ENCODE results near the gene SLC35G4. TPM values are rescaled to one million over a fixed set of nuclear protein-coding genes. Genes with fewer than 3 reads are reported as not detected.
"Not testable (repeated sequence)": the region's sequence is repeated elsewhere in the genome, so short reads cannot be mapped to it uniquely, and the experiment has no call there.

The SLC35G4 gene
- total RNA-seq, 1 experiment from 2014 or later = not detected

- H3K36me3 ChIP-seq (replicated peaks; ENCODE audit: control insufficient read depth, insufficient read depth, low read length) = no peaks in the 10 kb centered on the region
- H3K4me3 ChIP-seq (ENCODE audit: insufficient read depth, low read depth, low read length) = no peak overlapping the region
- H3K27me3 ChIP-seq (ENCODE audit: control insufficient read depth, insufficient read depth, low read length) = no peaks in the 10 kb centered on the region
- no peak for DNase-seq
Observed at GRCh38 chr18:11587432-11587831, 22.0 kb upstream of the SLC35G4 start.

GRCh38 chr18:11587846-11588245, 21.6 kb upstream of the SLC35G4 start:
- no peak for DNase-seq
- Histone ChIP-seq H3K27me3 (ENCODE audit: control insufficient read depth, insufficient read depth, low read length) (no peaks in the 10 kb centered on the region), H3K36me3 (replicated peaks; ENCODE audit: control insufficient read depth, insufficient read depth, low read length) (no peaks in the 10 kb centered on the region), H3K4me3 (ENCODE audit: insufficient read depth, low read depth, low read length) (no peak overlapping the region)

GRCh38 chr18:11591957-11592356, 17.4 kb upstream of the SLC35G4 start:
- Histone ChIP-seq H3K4me3 (ENCODE audit: insufficient read depth, low read depth, low read length) (no peak overlapping the region), H3K27me3 (ENCODE audit: control insufficient read depth, insufficient read depth, low read length) (no peaks in the 10 kb centered on the region), H3K36me3 (replicated peaks; ENCODE audit: control insufficient read depth, insufficient read depth, low read length) (no peaks in the 10 kb centered on the region)
- peak; percentile 36 for DNase-seq

- no peaks in the 10 kb centered on the region for H3K36me3 ChIP-seq (replicated peaks; ENCODE audit: control insufficient read depth, insufficient read depth, low read length)
- H3K27me3 ChIP-seq (ENCODE audit: control insufficient read depth, insufficient read depth, low read length) = no peaks in the 10 kb centered on the region
- no peak overlapping the region for H3K4me3 ChIP-seq (ENCODE audit: insufficient read depth, low read depth, low read length)
- DNase-seq = no peak
Observed at GRCh38 chr18:11600321-11600720, 9.1 kb upstream of the SLC35G4 start.

GRCh38 chr18:11607906-11608305, 1.5 kb upstream of the SLC35G4 start:
- no peaks in the 10 kb centered on the region for H3K27me3 ChIP-seq (ENCODE audit: control insufficient read depth, insufficient read depth, low read length)
- no peak overlapping the region for H3K4me3 ChIP-seq (ENCODE audit: insufficient read depth, low read depth, low read length)
- no peaks in the 10 kb centered on the region for H3K36me3 ChIP-seq (replicated peaks; ENCODE audit: control insufficient read depth, insufficient read depth, low read length)
- DNase-seq = no peak

GRCh38 chr18:11608618-11609017, 778 bp upstream of the SLC35G4 start:
- DNase-seq; H3K36me3 ChIP-seq (replicated peaks; ENCODE audit: control insufficient read depth, insufficient read depth, low read length); H3K4me3 ChIP-seq (ENCODE audit: insufficient read depth, low read depth, low read length); H3K27me3 ChIP-seq (ENCODE audit: control insufficient read depth, insufficient read depth, low read length): not testable (repeated sequence)

GRCh38 chr18:11613073-11613472, 3.7 kb downstream of the SLC35G4 start:
- H3K36me3 ChIP-seq (replicated peaks; ENCODE audit: control insufficient read depth, insufficient read depth, low read length); H3K4me3 ChIP-seq (ENCODE audit: insufficient read depth, low read depth, low read length); DNase-seq; H3K27me3 ChIP-seq (ENCODE audit: control insufficient read depth, insufficient read depth, low read length): not testable (repeated sequence)

GRCh38 chr18:11613611-11614010, 4.2 kb downstream of the SLC35G4 start:
- not testable (repeated sequence) for H3K36me3 ChIP-seq (replicated peaks; ENCODE audit: control insufficient read depth, insufficient read depth, low read length); H3K27me3 ChIP-seq (ENCODE audit: control insufficient read depth, insufficient read depth, low read length); H3K4me3 ChIP-seq (ENCODE audit: insufficient read depth, low read depth, low read length); DNase-seq

- DNase-seq; H3K4me3 ChIP-seq (ENCODE audit: insufficient read depth, low read depth, low read length); H3K27me3 ChIP-seq (ENCODE audit: control insufficient read depth, insufficient read depth, low read length); H3K36me3 ChIP-seq (replicated peaks; ENCODE audit: control insufficient read depth, insufficient read depth, low read length): not testable (repeated sequence)
Observed at GRCh38 chr18:11614042-11614441, 4.6 kb downstream of the SLC35G4 start.

GRCh38 chr18:11614981-11615380, 5.6 kb downstream of the SLC35G4 start:
- not testable (repeated sequence) for H3K27me3 ChIP-seq (ENCODE audit: control insufficient read depth, insufficient read depth, low read length); H3K36me3 ChIP-seq (replicated peaks; ENCODE audit: control insufficient read depth, insufficient read depth, low read length); DNase-seq; H3K4me3 ChIP-seq (ENCODE audit: insufficient read depth, low read depth, low read length)

- not testable (repeated sequence) for H3K36me3 ChIP-seq (replicated peaks; ENCODE audit: control insufficient read depth, insufficient read depth, low read length); H3K4me3 ChIP-seq (ENCODE audit: insufficient read depth, low read depth, low read length); H3K27me3 ChIP-seq (ENCODE audit: control insufficient read depth, insufficient read depth, low read length); DNase-seq
Observed at GRCh38 chr18:11647310-11647709, 37.9 kb downstream of the SLC35G4 start.

GRCh38 chr18:11647804-11648203, 38.4 kb downstream of the SLC35G4 start:
- H3K4me3 ChIP-seq (ENCODE audit: insufficient read depth, low read depth, low read length); H3K27me3 ChIP-seq (ENCODE audit: control insufficient read depth, insufficient read depth, low read length); H3K36me3 ChIP-seq (replicated peaks; ENCODE audit: control insufficient read depth, insufficient read depth, low read length); DNase-seq: not testable (repeated sequence)

GRCh38 chr18:11649839-11650238, 40.4 kb downstream of the SLC35G4 start:
- DNase-seq = no peak
- H3K4me3 ChIP-seq (ENCODE audit: insufficient read depth, low read depth, low read length) = no peak overlapping the region
- no peaks in the 10 kb centered on the region for H3K36me3 ChIP-seq (replicated peaks; ENCODE audit: control insufficient read depth, insufficient read depth, low read length)
- H3K27me3 ChIP-seq (ENCODE audit: control insufficient read depth, insufficient read depth, low read length) = peaks cover 3% of the 10 kb centered on the region; the same call in 1 of the 2 replicates

- H3K4me3 ChIP-seq (ENCODE audit: insufficient read depth, low read depth, low read length) = no peak overlapping the region
- H3K36me3 ChIP-seq (replicated peaks; ENCODE audit: control insufficient read depth, insufficient read depth, low read length) = no peaks in the 10 kb centered on the region
- H3K27me3 ChIP-seq (ENCODE audit: control insufficient read depth, insufficient read depth, low read length) = peaks cover 5% of the 10 kb centered on the region; the same call in 1 of the 2 replicates
- DNase-seq = no peak
Observed at GRCh38 chr18:11651899-11652298, 42.5 kb downstream of the SLC35G4 start.

GRCh38 chr18:11653521-11653920, 44.1 kb downstream of the SLC35G4 start:
- DNase-seq = no peak
- Histone ChIP-seq H3K27me3 (ENCODE audit: control insufficient read depth, insufficient read depth, low read length) (peaks cover 5% of the 10 kb centered on the region; the same call in 1 of the 2 replicates), H3K36me3 (replicated peaks; ENCODE audit: control insufficient read depth, insufficient read depth, low read length) (no peaks in the 10 kb centered on the region), H3K4me3 (ENCODE audit: insufficient read depth, low read depth, low read length) (no peak overlapping the region)
